ENCODE measurements around the gene ADCK2.
"Not testable (repeated sequence)": the region's sequence is repeated elsewhere in the genome, so short reads cannot be mapped to it uniquely, and the experiment has no call there.

The ADCK2 gene

GRCh38 chr7:140734096-140734495, 61.4 kb downstream of the ADCK2 start:
- no peak for DNase-seq (ENCODE audit: low read depth in 4 of 4, low spot score in 1 of 4)

GRCh38 chr7:140734729-140735128, 62.0 kb downstream of the ADCK2 start:
- DNase-seq (ENCODE audit: low read depth in 4 of 4, low spot score in 1 of 4) = no peak

GRCh38 chr7:140738280-140738679, 65.5 kb downstream of the ADCK2 start:
- DNase-seq (ENCODE audit: low read depth in 4 of 4, low spot score in 1 of 4) = no peak

GRCh38 chr7:140743255-140743654, 70.5 kb downstream of the ADCK2 start:
- not testable (repeated sequence) for DNase-seq (ENCODE audit: low read depth in 4 of 4, low spot score in 1 of 4)

- no peak for DNase-seq (ENCODE audit: low read depth in 4 of 4, low spot score in 1 of 4)
These were observed 71.3 kb downstream of the ADCK2 start for GRCh38 chr7:140744005-140744404.
